ENCODE results near the gene MEGF9. TPM values are rescaled to one million over a fixed set of nuclear protein-coding genes. Genes with fewer than 3 reads are reported as not detected.

The MEGF9 gene
- total and polyA plus RNA-seq, 8 donors = 1.7 to 11.0 (median 5.0) TPM

Other genes with a start within 250 kb of the MEGF9 start
- gene CDK5RAP2, start 134.3 kb downstream of the MEGF9 start, total RNA-seq = 10 to 100 TPM; 14.8 to 29.4 (median 21.6) TPM
- gene CDK5RAP2, start 134.3 kb downstream of the MEGF9 start, polyA plus RNA-seq = 10 to 100 TPM; 20.5 to 37.1 TPM
- gene FBXW2, start 78.9 kb upstream of the MEGF9 start, total RNA-seq = 10 to 100 TPM; 19.7 to 35.5 (median 22.8) TPM
- gene FBXW2, start 78.9 kb upstream of the MEGF9 start, polyA plus RNA-seq = 1 to 10 TPM; 6.4 to 10.0 TPM
- 10 to 100 TPM; 18.3 to 33.0 (median 23.6) TPM for gene PSMD5, start 128.5 kb upstream of the MEGF9 start, total RNA-seq
- gene PSMD5, start 128.5 kb upstream of the MEGF9 start, polyA plus RNA-seq = 10 to 100 TPM in 1 of 2 donors, 1 to 10 TPM in 1; 5.8 to 12.2 TPM
- gene PHF19, start 162.7 kb upstream of the MEGF9 start, total RNA-seq = 1 to 10 TPM; 2.2 to 7.4 (median 4.0) TPM
- gene PHF19, start 162.7 kb upstream of the MEGF9 start, polyA plus RNA-seq = 1 to 10 TPM; 4.3 to 5.9 TPM
- gene TRAF1, start 212.3 kb upstream of the MEGF9 start, total RNA-seq = 1 to 10 TPM; 1.3 to 8.1 (median 1.7) TPM
- gene TRAF1, start 212.3 kb upstream of the MEGF9 start, polyA plus RNA-seq = 1 to 10 TPM; 5.2 to 6.2 TPM

Measured in pancreas (tissue), 8 donors.